ENCODE results near the gene TMEM259. TPM values are rescaled to one million over a fixed set of nuclear protein-coding genes. Genes with fewer than 3 reads are reported as not detected.

TMEM259 gene
- total RNA-seq, 1 experiment from 2014 or later, result 202 TPM

- peak overlapping the region; percentile 91 for H3K4me3 ChIP-seq (replicated peaks in 1 of 2; ENCODE audit: low read depth in 1 of 2, low read length in 2 of 2)
- intact Hi-C loops (cut with micrococcal nuclease), result loop anchor here (2.0 kb wide), 1 partner anchor 15 kb away; the partner anchor contains the start of gene CNN2
- H3K79me2 ChIP-seq (ENCODE audit: insufficient read depth, low read length), result peaks cover 14% of the 10 kb centered on the region; the same call in 1 of the 2 replicates
- H3K9ac ChIP-seq (ENCODE audit: low read length), result peak overlapping the region; percentile 84
- peaks cover 36 to 79% of the 10 kb centered on the region in 2 experiments for H3K4me1 ChIP-seq (ENCODE audit: control insufficient read depth in 1 of 2, insufficient read depth in 2 of 2, low read length in 2 of 2)
- peaks cover 4 to 14% of the 10 kb centered on the region in 2 experiments; a peak in 3 of 4 replicates for H3K36me3 ChIP-seq (ENCODE audit: control insufficient read depth in 1 of 2, insufficient read depth in 2 of 2, low read length in 2 of 2)
- H2AFZ ChIP-seq (ENCODE audit: low read depth, low read length, poor library complexity, severe bottlenecking), result no peak overlapping the region
- H4K20me1 ChIP-seq (ENCODE audit: insufficient read depth), result no peaks in the 10 kb centered on the region
- ATAC-seq (no peak), DNase-seq (ENCODE audit: low read depth, low spot score) (no peak)
- TF ChIP-seq REST (IDR thresholded peaks at IDR 0.05; ENCODE audit: low read depth) (no peak), SIN3A (IDR thresholded peaks at IDR 0.05; ENCODE audit: low read depth) (no peak), EGR1 (IDR thresholded peaks at IDR 0.05; ENCODE audit: low read depth) (no peak), ZNF274 (IDR thresholded peaks at IDR 0.05; ENCODE audit: low read depth, low read length) (no peak), CEBPB (IDR thresholded peaks at IDR 0.05; ENCODE audit: low read depth) (no peak), FOSL1 (IDR thresholded peaks at IDR 0.05; ENCODE audit: low read depth) (no peak), CTCF (IDR thresholded peaks at IDR 0.05 in 2 of 3, conservative IDR thresholded peaks at IDR 0.05 in 1 of 3; ENCODE audit: borderline replicate concordance in 1 of 3, insufficient read depth in 1 of 3, low read depth in 2 of 3, low read length in 2 of 3) (no peak), POLR2AphosphoS5 (IDR thresholded peaks at IDR 0.05; ENCODE audit: low read depth, low read length) (no peak), ZFX (IDR thresholded peaks at IDR 0.05) (no peak), YY1 (IDR thresholded peaks at IDR 0.05; ENCODE audit: extremely low read depth, insufficient replicate concordance, low read depth, low read length) (no peak), SP1 (IDR thresholded peaks at IDR 0.05; ENCODE audit: low read depth) (no peak), ELF1 (IDR thresholded peaks at IDR 0.05; ENCODE audit: borderline replicate concordance, low read depth) (no peak), ATF3 (IDR thresholded peaks at IDR 0.05) (no peak), EZH2 (IDR thresholded peaks at IDR 0.05) (no peak), EZH2phosphoT487 (IDR thresholded peaks at IDR 0.05; ENCODE audit: borderline replicate concordance) (no peak), POLR2A (IDR thresholded peaks at IDR 0.05; ENCODE audit: borderline replicate concordance, extremely low read depth, insufficient read depth, insufficient read length) (no peak), RAD21 (IDR thresholded peaks at IDR 0.05; ENCODE audit: low read depth) (no peak), CBX3 (IDR thresholded peaks at IDR 0.05; ENCODE audit: low read depth) (no peak), ZBTB33 (IDR thresholded peaks at IDR 0.05; ENCODE audit: extremely low read depth, insufficient replicate concordance, low read length) (no peak)
- H3K9me3 ChIP-seq (ENCODE audit: control insufficient read depth in 1 of 2, insufficient read depth in 1 of 2, low read depth in 1 of 2, low read length in 2 of 2), result no peaks in the 10 kb centered on the region
- H3K9me2 ChIP-seq (ENCODE audit: insufficient read depth), result no peaks in the 10 kb centered on the region
- peak overlapping the region; percentile 78 for H3K27ac ChIP-seq (ENCODE audit: low read depth, low read length)
- ChIA-PET CTCF (interaction anchor here (1.2 kb wide), 1 partner anchor 20 kb away, joined by 4 read pairs; the partner anchor contains the start of gene RNU6-2), POLR2A (interaction anchor here (0.6 to 7.8 kb wide), 4 partner anchors 14 to 63 kb away, joined by 3 to 85 read pairs (median 18); partner anchors contain the start of genes CNN2 and RNU6-2), RAD21 (ENCODE audit: low non-redundant PET in 1 of 2, low total read pairs in 2 of 2, uncharacterized antibody in 2 of 2, unreplicated experiment in 2 of 2) (interaction anchor here in 1 of 2 experiments (1.1 to 1.5 kb wide), 2 partner anchors 14 to 225 kb away, joined by 5 to 7 read pairs; no protein-coding TSS in a partner anchor)
- BruUV-seq (replicated peaks), result no TSS peak
- peak overlapping the region; percentile 88 for H3K4me2 ChIP-seq (ENCODE audit: low read length)
- H3K27me3 ChIP-seq (ENCODE audit: insufficient read depth, low read length), result no peaks in the 10 kb centered on the region
These were observed 20.4 kb upstream of the TMEM259 start for GRCh38 chr19:1041272-1041834.

All from HCT116 (cell line).